GM12878 (cell line): ENCODE data around the gene BAK1. TPM values are rescaled to one million over a fixed set of nuclear protein-coding genes. Genes with fewer than 3 reads are reported as not detected.

Experiments
- ATAC-seq: fragments of 200-7000 bp; cut with Tn5 transposase; 3 replicates; pipeline ENCODE4 v1.9.1; 2020; ENCODE audit warnings: mild to moderate bottlenecking, moderate library complexity
- BruUV-seq: library from RNA; stranded (reverse); fragments of 400-500 nt; replicated peaks from 2 replicates; lab custom pipeline; 2021; lab: Mats Ljungman, UMichigan
- CTCF ChIA-PET: fragments of 300-600 bp; sonication (Branson Sonifier 250); formaldehyde crosslinking; extraction: SDS; loops from one replicate; lab custom pipeline; 2021; ENCODE audit warnings: inconsistent platforms; lab: Yijun Ruan, JAX
- POLR2A ChIA-PET: fragments of 350-600 bp; formaldehyde crosslinking; extraction: SDS; loops from one replicate; lab custom pipeline; 2021; ENCODE audit warnings: inconsistent platforms; lab: Charles Lee
- RAD21 ChIA-PET: fragments of 300-600 bp; sonication (Branson Sonifier 250); formaldehyde crosslinking; loops from one replicate; lab custom pipeline; 2023; ENCODE audit warnings: antibody characterized with exemption; ENCODE audit not compliant: unreplicated experiment; lab: Charles Lee
- SMC1A ChIA-PET: fragments of 300-600 bp; sonication (Branson Sonifier 250); formaldehyde crosslinking; loops from one replicate; lab custom pipeline; 2023; ENCODE audit not compliant: unreplicated experiment, uncharacterized antibody; lab: Charles Lee
- DNase-seq: peaks from one replicate; pipeline ENCODE4 v3.0.0-alpha.2; 2011; ENCODE audit warnings: low read depth, low spot score
- FAIRE-seq: peaks from 3 replicates; lab custom pipeline; 2011; peaks lifted over from hg19 to GRCh38; lab: Jason Lieb, UNC
- H2AFZ ChIP-seq: 2 replicates; pipeline ENCODE4 v1.6.0; 2011; ENCODE audit warnings: low read depth, low read length, control low read depth; ENCODE audit not compliant: control insufficient read depth
- H3K27ac ChIP-seq: 2 replicates; pipeline ENCODE4 v1.5.1; 2011; ENCODE audit warnings: control low read depth; ENCODE audit not compliant: control insufficient read depth, insufficient read depth
- H3K27me3 ChIP-seq, 2 experiments: replicated peaks in 1 of 2; 2 replicates each; pipeline versions ENCODE4 v1.6.0 to v1.6.1; 2011; ENCODE audit warnings: low read length in 1 of 2; ENCODE audit not compliant: control insufficient read depth in 2 of 2, insufficient read depth in 2 of 2
- H3K36me3 ChIP-seq, 2 experiments: 2 replicates each; pipeline ENCODE4 v1.5.1; 2011; ENCODE audit warnings: low read length in 1 of 2; ENCODE audit not compliant: control insufficient read depth in 2 of 2, insufficient read depth in 2 of 2
- H3K4me1 ChIP-seq: 2 replicates; pipeline ENCODE4 v1.6.1; 2011; ENCODE audit warnings: mild to moderate bottlenecking, low read length, moderate library complexity, mixed read lengths; ENCODE audit not compliant: control insufficient read depth, insufficient read depth
- H3K4me2 ChIP-seq: 2 replicates; pipeline ENCODE4 v1.6.0; 2011; ENCODE audit warnings: control low read depth; ENCODE audit not compliant: control insufficient read depth, insufficient read depth
- H3K4me3 ChIP-seq: fragments of 200-600 bp; sonication (generic); 2 replicates; pipeline ENCODE4 v1.5.1; 2016
- H3K79me2 ChIP-seq: 2 replicates; pipeline ENCODE4 v1.6.0; 2011; ENCODE audit warnings: low read length; ENCODE audit not compliant: control insufficient read depth, insufficient read depth
- H3K9ac ChIP-seq: 2 replicates; pipeline ENCODE4 v1.8.0; 2011; ENCODE audit warnings: low read length, control low read depth, mixed read lengths; ENCODE audit not compliant: control insufficient read depth, insufficient read depth
- H3K9me3 ChIP-seq: replicated peaks from 3 replicates; pipeline ENCODE4 v1.5.1; 2011; ENCODE audit warnings: mild to moderate bottlenecking, low read length; ENCODE audit not compliant: control insufficient read depth, insufficient read depth
- H4K20me1 ChIP-seq: 2 replicates; pipeline ENCODE4 v1.6.0; 2011; ENCODE audit not compliant: control insufficient read depth, insufficient read depth
- CHD1 ChIP-seq: IDR thresholded peaks from 2 replicates; pipeline ENCODE4 v1.6.1; 2012; ENCODE audit warnings: low read depth, low read length, improper control_type of control experiment
- MEF2A ChIP-seq: IDR thresholded peaks from 2 replicates; pipeline ENCODE4 v1.6.1; 2011; ENCODE audit warnings: low read depth, mild to moderate bottlenecking, low read length, moderate library complexity; ENCODE audit not compliant: insufficient read depth
- NBN ChIP-seq: fragments of 450-650 bp; IDR thresholded peaks from 2 replicates; pipeline ENCODE4 v1.6.1; 2016
- TAF1 ChIP-seq: IDR thresholded peaks from 2 replicates; pipeline ENCODE4 v1.6.1; 2011; ENCODE audit warnings: mild to moderate bottlenecking, low read depth, low read length, borderline replicate concordance
- TCF3 ChIP-seq: IDR thresholded peaks from 2 replicates; pipeline ENCODE4 v1.6.1; 2012; ENCODE audit warnings: low read depth, mild to moderate bottlenecking, low read length, borderline replicate concordance; ENCODE audit not compliant: insufficient read depth
- WGBS: methylation state at CpG from one replicate; pipeline ENCODE4 v1.1.6; 2016; ENCODE audit warnings: low lambda C conversion rate; ENCODE audit not compliant: insufficient replicate concordance, insufficient coverage; ENCODE audit errors: missing lambda C conversion rate; 5-methylcytosine and 5-hydroxymethylcytosine counted together
- in situ Hi-C: fragments of 300-500 bp; cut with MboI; formaldehyde crosslinking; loops from 9 replicates; pipeline ENCODE4 v1.14.3; 2018; ENCODE audit warnings: mixed read lengths
- intact Hi-C: fragments of 100-400 bp; cut with micrococcal nuclease; formaldehyde crosslinking; loops from one replicate; pipeline ENCODE4 v1.14.2; 2022; ENCODE audit not compliant: unreplicated experiment
- polyA plus RNA-seq, 11 experiments: library from polyadenylated mRNA; depleted of rRNA in 4 of 11; unstranded in 6 of 11; stranded (reverse) in 5 of 11; fragments of >200 nt; fragmentation: Nextera tagmentation in 4 of 11; fragmentation: Illumina TruSeq in 1 of 11; extraction: Ambion mirVana in 4 of 11; extraction: Trizol in 1 of 11; gene quantifications; 1 replicate in 1 of 11; 2 replicates in 10 of 11; pipeline versions ENCODE4 v1.2.1 to v1.2.3, GENCODE V29; 2011 to 2016; ENCODE audit warnings: inconsistent platforms in 2 of 11, missing spikeins in 2 of 11, low read depth in 1 of 11
- total RNA-seq, 4 experiments: library from RNA; depleted of rRNA in 3 of 4; stranded (reverse); fragments of >200 nt in 3 of 4; fragmentation: Illumina TruSeq in 1 of 4; extraction: Trizol in 1 of 4; gene quantifications; 2 replicates each; pipeline versions ENCODE4 v1.2.1 to v1.2.3, GENCODE V29; 2013 to 2021
- TF ChIP-seq, protein P1 (sequence below): fragments of 450-650 bp; IDR thresholded peaks from 2 replicates; pipeline ENCODE4 v1.6.1; 2018; ENCODE audit warnings: mild to moderate bottlenecking, low read depth, moderate library complexity; ENCODE audit not compliant: partially characterized antibody

Gene BAK1
- total and polyA plus RNA-seq, 10 of the 15 experiments (the other 5 are each of a cell fraction or from before 2014, with no cell fraction given): 6.3 to 65.8 (median 29.6) TPM

DNA sequence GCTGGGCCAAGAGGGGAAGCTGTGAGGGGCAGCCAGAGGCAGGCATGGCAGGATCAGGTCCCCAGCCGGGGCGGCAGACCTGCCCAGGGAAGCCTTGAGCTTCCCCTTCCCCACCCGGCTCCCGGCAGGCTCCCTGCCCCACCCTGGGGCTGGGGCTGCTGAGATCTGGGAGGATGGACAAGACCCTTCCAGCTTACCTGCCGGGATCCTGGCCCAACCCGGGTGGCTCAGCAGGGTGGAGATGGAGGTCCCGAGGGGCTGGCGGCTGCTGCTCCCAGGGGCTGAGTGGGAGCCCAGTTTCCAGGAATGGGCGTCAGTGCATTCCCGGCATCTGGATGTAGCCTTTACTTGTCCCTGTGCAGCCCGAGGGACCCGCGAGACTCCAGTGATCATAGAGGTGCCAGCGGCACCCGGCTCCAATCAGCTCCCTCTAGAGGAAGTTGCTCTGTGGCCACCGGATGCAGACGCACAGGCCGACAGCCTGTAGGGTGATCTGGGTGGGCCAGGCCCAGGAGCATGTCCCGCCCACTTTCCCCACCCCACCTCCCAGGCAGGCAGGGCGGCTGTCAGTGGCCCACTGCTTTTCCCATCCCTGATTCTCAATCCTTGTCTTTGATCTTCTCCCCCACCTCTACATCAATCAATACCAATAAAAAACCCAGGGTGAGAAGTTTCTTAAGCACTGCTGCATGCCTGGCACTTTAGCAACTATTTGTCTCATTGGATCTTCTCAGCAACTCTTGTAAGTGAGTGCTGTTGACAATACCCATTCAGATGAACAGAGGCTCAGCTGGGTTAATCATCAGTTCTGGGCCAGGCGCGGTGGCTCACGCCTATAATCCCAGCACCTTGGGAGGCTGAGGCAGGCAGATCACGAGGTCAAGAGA lies at the start of gene BAK1 (continued):
- TF ChIP-seq, protein P1, sequence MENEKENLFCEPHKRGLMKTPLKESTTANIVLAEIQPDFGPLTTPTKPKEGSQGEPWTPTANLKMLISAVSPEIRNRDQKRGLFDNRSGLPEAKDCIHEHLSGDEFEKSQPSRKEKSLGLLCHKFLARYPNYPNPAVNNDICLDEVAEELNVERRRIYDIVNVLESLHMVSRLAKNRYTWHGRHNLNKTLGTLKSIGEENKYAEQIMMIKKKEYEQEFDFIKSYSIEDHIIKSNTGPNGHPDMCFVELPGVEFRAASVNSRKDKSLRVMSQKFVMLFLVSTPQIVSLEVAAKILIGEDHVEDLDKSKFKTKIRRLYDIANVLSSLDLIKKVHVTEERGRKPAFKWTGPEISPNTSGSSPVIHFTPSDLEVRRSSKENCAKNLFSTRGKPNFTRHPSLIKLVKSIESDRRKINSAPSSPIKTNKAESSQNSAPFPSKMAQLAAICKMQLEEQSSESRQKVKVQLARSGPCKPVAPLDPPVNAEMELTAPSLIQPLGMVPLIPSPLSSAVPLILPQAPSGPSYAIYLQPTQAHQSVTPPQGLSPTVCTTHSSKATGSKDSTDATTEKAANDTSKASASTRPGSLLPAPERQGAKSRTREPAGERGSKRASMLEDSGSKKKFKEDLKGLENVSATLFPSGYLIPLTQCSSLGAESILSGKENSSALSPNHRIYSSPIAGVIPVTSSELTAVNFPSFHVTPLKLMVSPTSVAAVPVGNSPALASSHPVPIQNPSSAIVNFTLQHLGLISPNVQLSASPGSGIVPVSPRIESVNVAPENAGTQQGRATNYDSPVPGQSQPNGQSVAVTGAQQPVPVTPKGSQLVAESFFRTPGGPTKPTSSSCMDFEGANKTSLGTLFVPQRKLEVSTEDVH: no peak
- TF ChIP-seq NBN: peak; percentile 80; the same call in 1 of the 2 replicates

DNA sequence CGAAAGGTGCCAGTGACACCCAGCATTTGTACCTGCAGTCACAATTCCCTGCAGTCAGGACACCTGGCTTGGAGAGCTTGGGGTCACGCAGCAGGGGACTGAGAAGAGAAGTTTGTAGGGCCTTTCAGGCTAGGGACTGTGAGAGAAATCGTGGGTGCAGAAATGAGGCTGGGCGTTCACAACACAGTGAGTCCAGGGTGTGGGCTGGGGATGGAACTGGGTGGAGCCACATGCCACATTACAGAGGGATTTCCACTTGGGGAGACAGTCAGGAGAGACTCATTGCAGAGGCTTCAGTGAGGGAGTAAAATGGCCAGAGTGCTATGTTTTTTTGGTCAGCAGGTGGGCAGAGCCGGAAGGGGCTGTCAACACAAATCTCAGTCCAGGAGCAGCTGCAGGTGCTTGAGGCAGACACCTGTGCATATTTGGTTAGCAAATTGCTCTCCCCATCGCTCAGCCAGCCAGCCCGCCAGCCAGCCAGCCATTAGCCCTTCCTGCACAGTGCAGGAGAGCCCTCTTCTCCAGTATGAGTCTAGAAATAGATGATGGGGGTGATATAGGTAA lies 48.4 kb upstream of the BAK1 start:
- no peak overlapping the region for H3K9ac ChIP-seq
- WGBS: 38% methylated on average over 7 of the region's 7 CpGs

More for the DNA sequence above, 48.4 kb upstream of the BAK1 start:
- Histone ChIP-seq H3K4me2 (no peak overlapping the region), H3K27me3 (no peaks in the 10 kb centered on the region), H3K4me1 (peaks cover 26% of the 10 kb centered on the region), H3K36me3 (peaks cover 0 to 2% of the 10 kb centered on the region in 2 experiments; a peak in 2 of 4 replicates), H3K9me3 (no peaks in the 10 kb centered on the region), H3K79me2 (peaks cover 26% of the 10 kb centered on the region), H3K27ac (no peak overlapping the region), H4K20me1 (peaks cover 10% of the 10 kb centered on the region), H3K4me3 (no peak overlapping the region), H2AFZ (no peak overlapping the region)
- BruUV-seq: no TSS peak
- POLR2A ChIA-PET: no interaction called here
- SMC1A ChIA-PET: interaction anchor here (0.9 kb wide), 1 partner anchor 58 kb away, joined by 3 read pairs; no protein-coding TSS in a partner anchor
- ATAC-seq (peak; percentile 10; the same call in 2 of the 3 replicates), DNase-seq (no peak), FAIRE-seq (no peak)
- CTCF ChIA-PET: interaction anchor here (0.9 to 1.0 kb wide), 2 partner anchors 39 to 65 kb away, joined by 3 to 4 read pairs; no protein-coding TSS in a partner anchor
- in situ Hi-C loops: no loop called here
- intact Hi-C loops: no loop called here
- TF ChIP-seq MEF2A (no peak), TAF1 (no peak), CHD1 (no peak), TCF3 (0 out of 2 replicates have a peak, but pooled peaks have one; percentile 28)
- RAD21 ChIA-PET: no interaction called here
